Peyer's patch (tissue), 4 donors: ENCODE results near the gene TBCB.

ENCODE experiments used
- POLR2A ChIP-seq, 2 donors: fragments of 450-650 bp; IDR thresholded peaks; one replicate each; pipeline ENCODE4 v1.5.1; 2017; ENCODE audit warnings: antibody characterized with exemption in 2 of 2, mild to moderate bottlenecking in 2 of 2, moderate library complexity in 2 of 2
- TF ChIP-seq, protein P1 (sequence below), 6 experiments: fragments of 450-650 bp in 4 of 6; fragments of 200-600 bp in 2 of 6; sonication (generic) in 1 of 6; IDR thresholded peaks; one replicate each; pipeline ENCODE4 v1.5.1; 2017 to 2019; ENCODE audit warnings: antibody characterized with exemption in 6 of 6, mild to moderate bottlenecking in 3 of 6, moderate library complexity in 1 of 6

DNA sequence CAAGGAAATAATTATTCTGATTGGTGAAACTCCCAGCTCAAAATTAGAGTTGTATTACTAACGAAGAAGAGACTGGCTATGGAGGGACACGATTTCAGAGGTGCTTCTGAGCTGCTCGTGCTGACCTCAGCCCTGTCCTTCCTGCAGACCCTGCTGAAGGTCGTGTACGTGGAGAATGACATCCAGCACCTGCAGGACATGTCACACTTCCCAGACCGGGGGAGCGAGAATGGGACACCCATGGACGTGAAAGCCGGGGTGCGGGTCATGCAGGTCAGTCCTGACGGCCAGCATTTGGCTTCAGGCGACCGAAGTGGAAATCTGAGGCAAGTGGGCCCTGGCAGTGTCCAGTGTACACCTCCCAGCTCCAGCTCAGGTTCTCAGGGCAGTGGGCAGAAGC lies 32.4 kb upstream of the TBCB start:
- TF ChIP-seq, protein P1, sequence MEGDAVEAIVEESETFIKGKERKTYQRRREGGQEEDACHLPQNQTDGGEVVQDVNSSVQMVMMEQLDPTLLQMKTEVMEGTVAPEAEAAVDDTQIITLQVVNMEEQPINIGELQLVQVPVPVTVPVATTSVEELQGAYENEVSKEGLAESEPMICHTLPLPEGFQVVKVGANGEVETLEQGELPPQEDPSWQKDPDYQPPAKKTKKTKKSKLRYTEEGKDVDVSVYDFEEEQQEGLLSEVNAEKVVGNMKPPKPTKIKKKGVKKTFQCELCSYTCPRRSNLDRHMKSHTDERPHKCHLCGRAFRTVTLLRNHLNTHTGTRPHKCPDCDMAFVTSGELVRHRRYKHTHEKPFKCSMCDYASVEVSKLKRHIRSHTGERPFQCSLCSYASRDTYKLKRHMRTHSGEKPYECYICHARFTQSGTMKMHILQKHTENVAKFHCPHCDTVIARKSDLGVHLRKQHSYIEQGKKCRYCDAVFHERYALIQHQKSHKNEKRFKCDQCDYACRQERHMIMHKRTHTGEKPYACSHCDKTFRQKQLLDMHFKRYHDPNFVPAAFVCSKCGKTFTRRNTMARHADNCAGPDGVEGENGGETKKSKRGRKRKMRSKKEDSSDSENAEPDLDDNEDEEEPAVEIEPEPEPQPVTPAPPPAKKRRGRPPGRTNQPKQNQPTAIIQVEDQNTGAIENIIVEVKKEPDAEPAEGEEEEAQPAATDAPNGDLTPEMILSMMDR (IDR thresholded peaks at IDR 0.05), result no peak
- no peak for TF ChIP-seq POLR2A (IDR thresholded peaks at IDR 0.05)
